ENCODE data around the gene FOSB. TPM values are rescaled to one million over a fixed set of nuclear protein-coding genes. Genes with fewer than 3 reads are reported as not detected.

Gene FOSB
- total and polyA plus RNA-seq, 2 donors (not counting 3 experiments of a cell fraction or from before 2014, with no cell fraction given) = 2.0 to 10.7 TPM

GRCh38 chr19:45440873-45441654 lies 26.7 kb upstream of the FOSB start:
- Histone ChIP-seq H3K4me2 (ENCODE audit: insufficient read depth, low read length) (no peak overlapping the region), H3K27ac (ENCODE audit: insufficient read depth, low read depth, low read length) (no peak overlapping the region), H3K9me1 (replicated peaks; ENCODE audit: control insufficient read depth, extremely low read depth, insufficient read depth, low read length) (no peaks in the 10 kb centered on the region), H3K4me1 (ENCODE audit: control insufficient read depth, extremely low read depth, insufficient read depth, low read length) (peaks cover 17% of the 10 kb centered on the region), H4K20me1 (replicated peaks; ENCODE audit: control insufficient read depth, extremely low read depth, insufficient read depth, low read length) (no peaks in the 10 kb centered on the region), H3K4me3 (replicated peaks in 1 of 3; ENCODE audit: insufficient read depth in 1 of 3, low read depth in 1 of 3, low read length in 3 of 3) (no peak overlapping the region), H2AFZ (ENCODE audit: low read depth, low read length) (no peak overlapping the region), H3K27me3 (ENCODE audit: control insufficient read depth in 2 of 2, insufficient read depth in 2 of 2, low read length in 2 of 2) (no peaks in the 10 kb centered on the region), H3K36me3 (ENCODE audit: control insufficient read depth in 2 of 2, extremely low read depth in 1 of 2, insufficient read depth in 2 of 2, low read length in 2 of 2) (no peaks in the 10 kb centered on the region), H3K9ac (replicated peaks; ENCODE audit: extremely low read depth, insufficient read depth, low read length) (no peak overlapping the region), H3K9me3 (replicated peaks; ENCODE audit: control insufficient read depth, insufficient read depth, low read length) (no peaks in the 10 kb centered on the region), H3K79me2 (ENCODE audit: control insufficient read depth, insufficient read depth, low read length) (no peaks in the 10 kb centered on the region)
- no peak for TF ChIP-seq FOS (IDR thresholded peaks at IDR 0.05; ENCODE audit: borderline replicate concordance, insufficient read depth, low read length)
- TF ChIP-seq GATA2 (IDR thresholded peaks at IDR 0.05; ENCODE audit: insufficient read depth, insufficient read length, low read depth, low read length) = no peak
- TF ChIP-seq POLR2AphosphoS5 (IDR thresholded peaks at IDR 0.05; ENCODE audit: insufficient read depth, low read depth, low read length) = no peak
- TF ChIP-seq EZH2 (IDR thresholded peaks at IDR 0.05; ENCODE audit: borderline replicate concordance, low read depth, low read length, severe bottlenecking) = no peak
- no peak for TF ChIP-seq JUN (IDR thresholded peaks at IDR 0.05; ENCODE audit: borderline replicate concordance, insufficient read depth, insufficient read length, low read depth)
- no peak for TF ChIP-seq MYC (IDR thresholded peaks at IDR 0.05; ENCODE audit: low read depth, low read length)
- no peak for TF ChIP-seq CTCF (IDR thresholded peaks at IDR 0.05; ENCODE audit: extremely low read depth in 1 of 2, insufficient read depth in 1 of 2, low read depth in 1 of 2, low read length in 2 of 2)
- TF ChIP-seq MAX (IDR thresholded peaks at IDR 0.05; ENCODE audit: insufficient read depth, insufficient read length) = no peak
- TF ChIP-seq POLR2A (IDR thresholded peaks at IDR 0.05; ENCODE audit: low read depth, low read length) = no peak
- no TSS peak for BruUV-seq (replicated peaks)
- intact Hi-C loops (cut with micrococcal nuclease) = no loop called here
- POLR2A ChIA-PET = no interaction called here
- dilution Hi-C loops (cut with MboI; ENCODE audit: extremely low pct_ligation_motif_present, low sequenced_read_pairs) = no loop called here
- DNase-seq (ENCODE audit: low read depth, low spot score) (no peak), FAIRE-seq (peak; percentile 64)
- CTCF ChIA-PET = interaction anchor here (1.0 to 8.6 kb wide), 6 partner anchors 8 to 44 kb away, joined by 3 to 891 read pairs (median 68); partner anchors contain the start of gene FOSB

Measured in endothelial cell of umbilical vein (primary cell).